SK-N-MC (cell line): ENCODE results near the gene SNAPC2.

Experiments
- EZH2 ChIP-seq: fragments of 200-600 bp; sonication (generic); IDR thresholded peaks from one replicate; pipeline ENCODE4 v1.6.1; 2017; ENCODE audit warnings: antibody characterized with exemption
- POLR2AphosphoS5 ChIP-seq: IDR thresholded peaks from 2 replicates; pipeline ENCODE4 v1.6.1; 2012; ENCODE audit warnings: mild to moderate bottlenecking, low read depth, low read length, borderline replicate concordance

DNA sequence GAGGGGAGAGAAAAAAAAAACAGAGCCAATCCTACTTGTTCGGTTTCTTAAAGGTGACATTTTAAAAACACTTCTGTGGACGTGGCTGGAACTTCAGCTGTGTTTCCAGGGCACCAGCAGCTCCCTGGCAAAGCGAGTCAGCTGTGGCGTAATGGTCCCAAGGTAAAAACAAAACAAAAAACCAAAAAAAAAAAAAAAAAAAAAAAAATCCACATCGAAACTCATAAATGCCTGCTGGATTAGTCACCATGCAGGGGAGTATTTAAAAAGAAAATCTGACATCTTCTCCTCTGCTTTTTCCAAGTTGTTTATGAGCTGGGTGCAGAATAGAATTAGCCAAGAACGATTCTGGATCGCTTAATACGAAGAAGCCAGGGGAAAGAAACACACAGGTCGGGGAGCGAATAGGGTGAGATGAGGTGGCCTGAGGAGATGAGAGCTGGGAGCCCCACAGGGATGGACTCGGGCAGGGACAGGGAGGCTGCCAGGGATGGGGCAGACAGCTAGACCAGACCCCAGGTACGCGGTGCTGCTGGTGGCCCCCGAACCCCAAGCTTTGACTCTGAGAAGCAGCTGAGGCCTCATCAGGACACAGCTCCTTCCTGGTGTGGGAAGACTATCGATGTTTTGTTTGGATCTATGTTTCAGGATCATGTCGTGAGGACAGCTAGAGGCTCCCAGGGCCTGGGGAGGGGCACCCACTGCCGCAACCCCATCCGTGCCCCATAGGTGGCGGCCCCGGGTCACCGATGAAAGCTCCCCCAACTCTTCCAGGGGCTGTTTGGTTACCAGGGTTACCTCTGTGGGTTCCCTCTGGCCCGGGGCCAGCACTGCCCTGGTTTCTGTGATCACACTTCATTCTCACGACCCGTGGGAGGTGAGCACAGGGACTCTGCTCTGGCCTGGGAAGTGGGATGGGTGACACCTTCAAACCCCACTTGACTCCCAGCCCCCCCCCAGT is 8.9 kb downstream of the SNAPC2 start:
- TF ChIP-seq POLR2AphosphoS5 (no peak; the same call in 1 of the 2 replicates), EZH2 (no peak)
